ENCODE data around the gene TNFRSF19. TPM values are rescaled to one million over a fixed set of nuclear protein-coding genes. Genes with fewer than 3 reads are reported as not detected.

TNFRSF19 gene
- total and polyA plus RNA-seq, 2 of the 13 experiments (the other 11 are each of a cell fraction or from before 2014, with no cell fraction given), result 75.3 to 77.7 TPM

- TF ChIP-seq ZNF562 (CRISPR knock-in tag; IDR thresholded peaks at IDR 0.05; ENCODE audit: borderline replicate concordance), result no peak
- TF ChIP-seq POGK (CRISPR knock-in tag; conservative IDR thresholded peaks at IDR 0.05), result no peak
- TF ChIP-seq RBFOX2 (IDR thresholded peaks at IDR 0.05; ENCODE audit: low read depth, low read length), result peak; percentile 72
- no peak for TF ChIP-seq RFXANK (CRISPR knock-in tag; IDR thresholded peaks at IDR 0.05)
- no peak for TF ChIP-seq POLR2AphosphoS2 (IDR thresholded peaks at IDR 0.05; ENCODE audit: low read depth, low read length)
- no peak for TF ChIP-seq ZNF20 (CRISPR knock-in tag; IDR thresholded peaks at IDR 0.05)
- no peak for TF ChIP-seq LCORL (IDR thresholded peaks at IDR 0.05)
- TF ChIP-seq LCORL (CRISPR knock-in tag; IDR thresholded peaks at IDR 0.05), result no peak
- TF ChIP-seq RCOR2 (CRISPR knock-in tag; IDR thresholded peaks at IDR 0.05), result peak; percentile 57; the same call in 1 of the 2 replicates
- no peak for TF ChIP-seq ZNF362 (CRISPR knock-in tag; IDR thresholded peaks at IDR 0.05; ENCODE audit: borderline replicate concordance)
- no peak for TF ChIP-seq THRA (CRISPR knock-in tag; IDR thresholded peaks at IDR 0.05; ENCODE audit: borderline replicate concordance)
- no peak for TF ChIP-seq ZGPAT (CRISPR knock-in tag; IDR thresholded peaks at IDR 0.05)
- TF ChIP-seq NR2F1 (CRISPR knock-in tag; IDR thresholded peaks at IDR 0.05), result no peak
- no peak for TF ChIP-seq ZNF619 (CRISPR knock-in tag; IDR thresholded peaks at IDR 0.05)
- TF ChIP-seq FOXM1 (CRISPR knock-in tag; IDR thresholded peaks at IDR 0.05), result no peak
- TF ChIP-seq MAFK (conservative IDR thresholded peaks at IDR 0.05 in 1 of 2, IDR thresholded peaks at IDR 0.05 in 1 of 2; ENCODE audit: low read length in 2 of 2), result peak in 1 of 2 experiments; percentile 30; a peak in 1 of 4 replicates
- no peak for TF ChIP-seq GATA4 (IDR thresholded peaks at IDR 0.05; ENCODE audit: borderline replicate concordance, low read depth)
- TF ChIP-seq ZNF572 (CRISPR knock-in tag; IDR thresholded peaks at IDR 0.05), result no peak
- no peak for TF ChIP-seq ZNF7 (CRISPR knock-in tag; IDR thresholded peaks at IDR 0.05)
- no peak for TF ChIP-seq JARID2 (CRISPR knock-in tag; IDR thresholded peaks at IDR 0.05; ENCODE audit: insufficient replicate concordance)
- TF ChIP-seq ZNF235 (CRISPR knock-in tag; IDR thresholded peaks at IDR 0.05; ENCODE audit: borderline replicate concordance), result no peak
- TF ChIP-seq PHF20 (CRISPR knock-in tag; IDR thresholded peaks at IDR 0.05), result no peak
- TF ChIP-seq SALL2 (CRISPR knock-in tag; IDR thresholded peaks at IDR 0.05), result no peak
- TF ChIP-seq PAF1 (CRISPR knock-in tag; IDR thresholded peaks at IDR 0.05), result no peak
- peak; percentile 73 for TF ChIP-seq ZMYM3 (CRISPR knock-in tag; IDR thresholded peaks at IDR 0.05)
- no peak for TF ChIP-seq PHF21A (CRISPR knock-in tag; IDR thresholded peaks at IDR 0.05)
- no peak for TF ChIP-seq DBP (CRISPR knock-in tag; IDR thresholded peaks at IDR 0.05; ENCODE audit: not compliant biosample characterization)
These were observed 2.6 kb downstream of the TNFRSF19 start (continued) for GRCh38 chr13:23572836-23573235.
